Heart left ventricle (tissue), 13 donors: ENCODE results near the gene FAM161A.

Source experiments
- CTCF ChIP-seq, 12 donors: fragments of 200-600 bp; sonication (generic) in 4 of 12; IDR thresholded peaks; one replicate each; pipeline versions ENCODE4 v1.5.0 to v1.8.0; 2018 to 2022; ENCODE audit warnings: antibody characterized with exemption in 12 of 12, mild to moderate bottlenecking in 5 of 12
- POLR2A ChIP-seq, 2 donors: fragments of 450-650 bp; IDR thresholded peaks; one replicate each; pipeline ENCODE4 v1.6.1; 2017; ENCODE audit warnings: antibody characterized with exemption in 2 of 2, mild to moderate bottlenecking in 2 of 2, moderate library complexity in 2 of 2
- donor health status: ischemic (EF 13 %, LVEDD 7.1; RV severe dilation, severe dysfunction).
- donor health status: DM: no; HTN: yes; CAD: no.
- donor health status: DM: no; HTN: no; CAD: no.
- donor health status: ischemic (EF 25% LVEDD 6.9; RV normal size, moderate dysfunction).
- donor health status: ischemic (EF 25% LVEDD 5.7; RV mildly dilated, moderate dysfunction).
- donor health status: ischemic (EF 35%, LVEDD 5.7; RV mildly dilated, moderate dysfunction).
- donor health status: nonischemic (EF 11% LVEDD 7.7; RV severe dilation, severe dysfunction).
- donor health status: DM: yes; HTN: yes; CAD: no.
- donor health status: PGD.
- donor health status: ischemic (EF 29% LVEDD 5.4; RV normal size, mild dysfunction).
- donor health status: nonischemic (EF 23%, LVEDD 6.1; RV moderate dilation, normal function).

DNA sequence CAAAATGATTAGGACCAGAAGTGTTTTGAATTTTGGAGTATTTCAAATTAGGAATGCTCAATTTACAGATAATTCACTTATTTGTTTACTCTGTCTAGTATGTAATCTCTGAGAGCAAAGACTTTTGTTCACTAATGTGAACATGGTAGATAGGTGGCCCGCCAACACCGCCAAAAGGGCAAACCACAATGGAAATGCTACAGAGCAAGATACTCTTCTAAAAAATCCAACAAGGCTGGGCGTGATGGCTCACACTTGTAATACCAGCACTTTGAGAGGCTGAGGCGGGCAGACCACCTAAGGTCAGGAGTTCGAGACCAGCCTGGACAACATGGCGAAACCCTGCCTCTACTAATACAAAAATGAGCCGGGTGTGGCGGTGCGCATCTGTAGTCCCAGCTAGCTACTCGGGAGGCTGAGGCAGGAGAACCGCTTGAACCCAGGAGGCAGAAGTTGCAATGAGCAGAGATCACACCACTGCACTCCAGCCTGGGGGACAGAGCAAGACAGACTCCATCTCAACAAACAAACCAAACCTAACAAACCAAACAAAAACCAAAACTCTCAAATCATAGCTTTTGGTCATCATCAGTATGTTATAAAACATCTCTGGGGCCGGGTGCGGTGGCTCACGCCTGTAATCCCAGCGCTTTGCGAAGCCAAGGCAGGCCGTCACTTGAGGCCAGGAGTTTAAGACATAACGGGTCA is 32.2 kb upstream of the FAM161A start:
- TF ChIP-seq CTCF (IDR thresholded peaks at IDR 0.05) (no peak), POLR2A (IDR thresholded peaks at IDR 0.05) (no peak)
